ENCODE measurements around the gene TUBGCP6.

GRCh38 chr22:50255607-50256006 lies 10.8 kb upstream of the TUBGCP6 start:
- TF ChIP-seq GATA3 (IDR thresholded peaks at IDR 0.05; ENCODE audit: low read depth, low read length) = no peak
- no peak for TF ChIP-seq GATA2 (IDR thresholded peaks at IDR 0.05; ENCODE audit: low read depth, low read length)
